Panc1 (cell line): Measurements from ENCODE around the gene UTF1. TPM values are rescaled to one million over a fixed set of nuclear protein-coding genes. Genes with fewer than 3 reads are reported as not detected.

ENCODE experiments used
- ATAC-seq: fragments of 200-7000 bp; cut with Tn5 transposase; 2 replicates; pipeline ENCODE4 v1.9.1; 2020; ENCODE audit warnings: mild to moderate bottlenecking, moderate library complexity
- BruUV-seq: library from RNA; stranded (reverse); fragments of 400-500 nt; replicated peaks from 2 replicates; lab custom pipeline; 2021; lab: Mats Ljungman, UMichigan
- CTCF ChIA-PET: fragments of 300-600 bp; sonication (Branson Sonifier 250); formaldehyde crosslinking; loops from one replicate; lab custom pipeline; 2022; ENCODE audit warnings: antibody characterized with exemption; lab: Charles Lee
- POLR2A ChIA-PET: fragments of 300-600 bp; sonication (Branson Sonifier 250); formaldehyde crosslinking; loops from one replicate; lab custom pipeline; 2022; ENCODE audit warnings: antibody characterized with exemption; lab: Charles Lee
- DNase-seq: peaks from one replicate; pipeline ENCODE4 v3.0.0-alpha.2; 2010; ENCODE audit warnings: low read depth, low spot score
- H3K27ac ChIP-seq: 2 replicates; pipeline ENCODE4 v1.5.1; 2011; ENCODE audit warnings: mild to moderate bottlenecking, low read length, inconsistent platforms
- H3K27me3 ChIP-seq: fragments of 200-500 bp; sonication (Bioruptor generic); 2 replicates; pipeline ENCODE4 v1.6.0; 2014; ENCODE audit warnings: low read length, inconsistent platforms; ENCODE audit not compliant: control insufficient read depth, insufficient read depth
- H3K36me3 ChIP-seq: fragments of 200-500 bp; sonication (Bioruptor generic); 2 replicates; pipeline ENCODE4 v1.5.1; 2014; ENCODE audit warnings: inconsistent platforms, mild to moderate bottlenecking, low read length, moderate library complexity; ENCODE audit not compliant: control insufficient read depth, insufficient read depth
- H3K4me1 ChIP-seq: 2 replicates; pipeline ENCODE4 v1.5.1; 2011; ENCODE audit warnings: inconsistent platforms, mild to moderate bottlenecking, low read length, moderate library complexity; ENCODE audit not compliant: control insufficient read depth, insufficient read depth
- H3K4me3 ChIP-seq, 2 experiments: 2 replicates each; pipeline ENCODE4 v1.5.1; 2011 to 2012; ENCODE audit warnings: low read depth in 2 of 2, low read length in 2 of 2, mild to moderate bottlenecking in 2 of 2, inconsistent platforms in 1 of 2, moderate library complexity in 1 of 2
- H3K9me3 ChIP-seq: fragments of 200-500 bp; sonication (Bioruptor generic); 2 replicates; pipeline ENCODE4 v1.5.1; 2014; ENCODE audit warnings: low read depth, mild to moderate bottlenecking, inconsistent platforms, low read length, moderate library complexity; ENCODE audit not compliant: control insufficient read depth, insufficient read depth
- POLR2AphosphoS5 ChIP-seq: IDR thresholded peaks from 2 replicates; pipeline ENCODE4 v1.6.1; 2012; ENCODE audit warnings: mild to moderate bottlenecking, low read depth, low read length, moderate library complexity
- SIN3A ChIP-seq: IDR thresholded peaks from 2 replicates; pipeline ENCODE4 v1.6.1; 2012; ENCODE audit warnings: low read depth, mild to moderate bottlenecking, low read length, moderate library complexity, borderline replicate concordance; ENCODE audit not compliant: insufficient read depth
- TCF7L2 ChIP-seq: IDR thresholded peaks from 2 replicates; pipeline ENCODE4 v1.6.1; 2011; ENCODE audit warnings: mild to moderate bottlenecking, low read depth, low read length, inconsistent platforms
- in situ Hi-C: cut with HindIII; loops from 2 replicates; pipeline ENCODE4 v1.10.0; 2016; ENCODE audit warnings: low sequenced_read_pairs, low pct_unique_long_range_greater_than_20kb
- intact Hi-C: fragments of 100-400 bp; cut with micrococcal nuclease; formaldehyde crosslinking; loops from one replicate; pipeline ENCODE4 v1.10.0; 2022; ENCODE audit not compliant: unreplicated experiment
- total RNA-seq: library from RNA; stranded (reverse); gene quantifications from one replicate; pipeline ENCODE4 v1.2.1, GENCODE V29; 2021; ENCODE audit not compliant: unreplicated experiment
- TF ChIP-seq, protein P1 (sequence below), 2 experiments: IDR thresholded peaks; 2 replicates each; pipeline ENCODE4 v1.6.1; 2011 to 2012; ENCODE audit warnings: low read depth in 2 of 2, control low read depth in 1 of 2, low read length in 1 of 2, mild to moderate bottlenecking in 1 of 2, moderate library complexity in 1 of 2; ENCODE audit not compliant: insufficient read depth in 1 of 2
- TF ChIP-seq, protein P2 (sequence below): fragments of 450-650 bp; IDR thresholded peaks from 2 replicates; pipeline ENCODE4 v1.5.1; 2017; ENCODE audit warnings: mild to moderate bottlenecking

UTF1 gene
- total RNA-seq, 1 experiment from 2014 or later, result not detected

DNA sequence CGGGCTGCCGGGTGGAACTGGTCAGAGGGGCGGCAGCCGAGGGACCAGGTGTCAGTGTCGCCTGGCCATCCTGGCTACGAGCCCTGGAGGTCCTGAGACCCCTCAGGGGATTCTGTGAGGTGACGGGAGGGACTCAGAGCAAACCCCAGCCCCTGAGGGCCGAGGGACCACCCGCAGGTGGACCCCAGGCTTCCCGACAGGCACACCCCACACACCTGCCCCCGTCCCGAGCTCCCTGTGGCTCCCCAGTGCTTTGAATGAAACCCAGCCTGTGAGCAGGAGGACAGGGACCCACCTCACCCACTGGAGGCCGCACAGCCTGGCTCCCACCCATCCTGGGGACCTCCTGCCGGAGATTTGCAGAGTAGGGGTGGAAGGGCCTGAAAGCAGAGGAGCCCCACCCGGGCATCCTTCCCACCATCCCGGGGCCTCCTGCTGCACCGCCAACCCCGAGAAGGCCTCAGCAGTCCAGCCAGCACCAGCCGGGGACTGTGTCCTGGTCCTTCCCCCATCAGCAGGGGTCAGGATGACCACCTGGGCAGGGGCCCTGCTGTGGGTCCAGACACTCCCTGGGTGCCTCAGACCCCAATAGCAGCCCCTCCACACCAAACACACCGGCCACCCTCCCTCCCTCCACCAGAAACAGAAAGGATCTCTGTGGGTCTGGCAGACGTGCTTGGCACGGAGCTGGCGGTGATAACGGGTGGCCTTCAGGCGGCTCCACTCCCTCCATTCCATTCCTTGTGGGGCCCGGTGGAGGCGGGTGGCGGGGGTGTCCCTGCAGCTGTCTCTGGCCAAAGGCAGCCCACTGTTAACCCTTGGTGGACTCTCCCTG, 21.6 kb downstream of the UTF1 start:
- no peak overlapping the region for H3K27ac ChIP-seq
- H3K36me3 ChIP-seq, result no peaks in the 10 kb centered on the region
- BruUV-seq, result no TSS peak
- in situ Hi-C loops, result no loop called here
- TF ChIP-seq, protein P1, sequence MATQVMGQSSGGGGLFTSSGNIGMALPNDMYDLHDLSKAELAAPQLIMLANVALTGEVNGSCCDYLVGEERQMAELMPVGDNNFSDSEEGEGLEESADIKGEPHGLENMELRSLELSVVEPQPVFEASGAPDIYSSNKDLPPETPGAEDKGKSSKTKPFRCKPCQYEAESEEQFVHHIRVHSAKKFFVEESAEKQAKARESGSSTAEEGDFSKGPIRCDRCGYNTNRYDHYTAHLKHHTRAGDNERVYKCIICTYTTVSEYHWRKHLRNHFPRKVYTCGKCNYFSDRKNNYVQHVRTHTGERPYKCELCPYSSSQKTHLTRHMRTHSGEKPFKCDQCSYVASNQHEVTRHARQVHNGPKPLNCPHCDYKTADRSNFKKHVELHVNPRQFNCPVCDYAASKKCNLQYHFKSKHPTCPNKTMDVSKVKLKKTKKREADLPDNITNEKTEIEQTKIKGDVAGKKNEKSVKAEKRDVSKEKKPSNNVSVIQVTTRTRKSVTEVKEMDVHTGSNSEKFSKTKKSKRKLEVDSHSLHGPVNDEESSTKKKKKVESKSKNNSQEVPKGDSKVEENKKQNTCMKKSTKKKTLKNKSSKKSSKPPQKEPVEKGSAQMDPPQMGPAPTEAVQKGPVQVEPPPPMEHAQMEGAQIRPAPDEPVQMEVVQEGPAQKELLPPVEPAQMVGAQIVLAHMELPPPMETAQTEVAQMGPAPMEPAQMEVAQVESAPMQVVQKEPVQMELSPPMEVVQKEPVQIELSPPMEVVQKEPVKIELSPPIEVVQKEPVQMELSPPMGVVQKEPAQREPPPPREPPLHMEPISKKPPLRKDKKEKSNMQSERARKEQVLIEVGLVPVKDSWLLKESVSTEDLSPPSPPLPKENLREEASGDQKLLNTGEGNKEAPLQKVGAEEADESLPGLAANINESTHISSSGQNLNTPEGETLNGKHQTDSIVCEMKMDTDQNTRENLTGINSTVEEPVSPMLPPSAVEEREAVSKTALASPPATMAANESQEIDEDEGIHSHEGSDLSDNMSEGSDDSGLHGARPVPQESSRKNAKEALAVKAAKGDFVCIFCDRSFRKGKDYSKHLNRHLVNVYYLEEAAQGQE (IDR thresholded peaks at IDR 0.05; ENCODE audit: insufficient read depth in 1 of 2, low read depth in 2 of 2, low read length in 1 of 2), result no peak
- no peak for DNase-seq
- CTCF ChIA-PET, result no interaction called here
- peak; percentile 19; the same call in 1 of the 2 replicates for ATAC-seq
- H3K27me3 ChIP-seq, result no peaks in the 10 kb centered on the region
- POLR2A ChIA-PET, result interaction anchor here (0.6 kb wide), 2 partner anchors 13 to 19 kb away, joined by 7 to 9 read pairs; no protein-coding TSS in a partner anchor
- intact Hi-C loops, result no loop called here
- H3K4me1 ChIP-seq, result no peaks in the 10 kb centered on the region
- H3K9me3 ChIP-seq, result no peaks in the 10 kb centered on the region
- H3K4me3 ChIP-seq, result no peak overlapping the region

DNA sequence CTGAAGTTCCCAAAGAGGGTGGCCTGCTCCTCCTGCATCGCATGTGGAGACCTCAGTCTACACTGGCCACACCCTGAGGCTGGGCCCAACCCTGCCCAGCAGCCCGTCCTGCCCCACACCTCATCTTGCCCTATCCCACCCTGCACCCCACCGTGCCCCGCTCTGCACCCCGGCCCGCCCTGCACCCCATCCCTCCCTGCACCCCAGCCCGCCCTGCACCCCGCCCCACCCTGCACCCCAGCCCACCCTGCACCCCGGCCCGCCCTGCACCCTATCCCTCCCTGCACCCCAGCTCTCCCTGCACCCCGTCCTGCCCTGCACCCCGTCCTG, 22.2 kb downstream of the UTF1 start:
- Histone ChIP-seq H3K36me3 (no peaks in the 10 kb centered on the region), H3K4me1 (peaks cover 3% of the 10 kb centered on the region), H3K4me3 (no peak overlapping the region), H3K27ac (no peak overlapping the region), H3K27me3 (no peaks in the 10 kb centered on the region), H3K9me3 (no peaks in the 10 kb centered on the region)
- BruUV-seq, result no TSS peak
- ChIA-PET POLR2A (interaction anchor here (0.6 kb wide), 1 partner anchor 19 kb away, joined by 7 read pairs; no protein-coding TSS in a partner anchor), CTCF (no interaction called here)
- in situ Hi-C loops, result no loop called here
- DNase-seq, result no peak
- ATAC-seq, result peak; percentile 18; the same call in 1 of the 2 replicates
- TF ChIP-seq POLR2AphosphoS5 (no peak), SIN3A (no peak), TCF7L2 (no peak)
- TF ChIP-seq, protein P1 (IDR thresholded peaks at IDR 0.05; ENCODE audit: insufficient read depth in 1 of 2, low read depth in 2 of 2, low read length in 1 of 2), result no peak
- TF ChIP-seq, protein P2, sequence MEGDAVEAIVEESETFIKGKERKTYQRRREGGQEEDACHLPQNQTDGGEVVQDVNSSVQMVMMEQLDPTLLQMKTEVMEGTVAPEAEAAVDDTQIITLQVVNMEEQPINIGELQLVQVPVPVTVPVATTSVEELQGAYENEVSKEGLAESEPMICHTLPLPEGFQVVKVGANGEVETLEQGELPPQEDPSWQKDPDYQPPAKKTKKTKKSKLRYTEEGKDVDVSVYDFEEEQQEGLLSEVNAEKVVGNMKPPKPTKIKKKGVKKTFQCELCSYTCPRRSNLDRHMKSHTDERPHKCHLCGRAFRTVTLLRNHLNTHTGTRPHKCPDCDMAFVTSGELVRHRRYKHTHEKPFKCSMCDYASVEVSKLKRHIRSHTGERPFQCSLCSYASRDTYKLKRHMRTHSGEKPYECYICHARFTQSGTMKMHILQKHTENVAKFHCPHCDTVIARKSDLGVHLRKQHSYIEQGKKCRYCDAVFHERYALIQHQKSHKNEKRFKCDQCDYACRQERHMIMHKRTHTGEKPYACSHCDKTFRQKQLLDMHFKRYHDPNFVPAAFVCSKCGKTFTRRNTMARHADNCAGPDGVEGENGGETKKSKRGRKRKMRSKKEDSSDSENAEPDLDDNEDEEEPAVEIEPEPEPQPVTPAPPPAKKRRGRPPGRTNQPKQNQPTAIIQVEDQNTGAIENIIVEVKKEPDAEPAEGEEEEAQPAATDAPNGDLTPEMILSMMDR, result no peak
- intact Hi-C loops, result no loop called here
